Keratinocyte (primary cell): ENCODE data around the gene MARCHF10.

Experiments
- EZH2 ChIP-seq: IDR thresholded peaks from one replicate; pipeline ENCODE4 v1.6.1; 2012; ENCODE audit warnings: inconsistent platforms, mild to moderate bottlenecking, low read length, moderate library complexity
- TF ChIP-seq, protein P1 (sequence below), 3 experiments: IDR thresholded peaks in 1 of 3; conservative IDR thresholded peaks in 1 of 3; optimal IDR thresholded peaks in 1 of 3; 2 replicates in 2 of 3; 3 replicates in 1 of 3; pipeline versions ENCODE3 to v1.5.1; 2011; ENCODE audit warnings: low read length in 3 of 3, mild to moderate bottlenecking in 3 of 3, moderate library complexity in 2 of 3, control low read depth in 1 of 3, inconsistent platforms in 1 of 3; ENCODE audit not compliant: insufficient read depth in 2 of 3; ENCODE audit errors: extremely low read depth in 1 of 3

DNA sequence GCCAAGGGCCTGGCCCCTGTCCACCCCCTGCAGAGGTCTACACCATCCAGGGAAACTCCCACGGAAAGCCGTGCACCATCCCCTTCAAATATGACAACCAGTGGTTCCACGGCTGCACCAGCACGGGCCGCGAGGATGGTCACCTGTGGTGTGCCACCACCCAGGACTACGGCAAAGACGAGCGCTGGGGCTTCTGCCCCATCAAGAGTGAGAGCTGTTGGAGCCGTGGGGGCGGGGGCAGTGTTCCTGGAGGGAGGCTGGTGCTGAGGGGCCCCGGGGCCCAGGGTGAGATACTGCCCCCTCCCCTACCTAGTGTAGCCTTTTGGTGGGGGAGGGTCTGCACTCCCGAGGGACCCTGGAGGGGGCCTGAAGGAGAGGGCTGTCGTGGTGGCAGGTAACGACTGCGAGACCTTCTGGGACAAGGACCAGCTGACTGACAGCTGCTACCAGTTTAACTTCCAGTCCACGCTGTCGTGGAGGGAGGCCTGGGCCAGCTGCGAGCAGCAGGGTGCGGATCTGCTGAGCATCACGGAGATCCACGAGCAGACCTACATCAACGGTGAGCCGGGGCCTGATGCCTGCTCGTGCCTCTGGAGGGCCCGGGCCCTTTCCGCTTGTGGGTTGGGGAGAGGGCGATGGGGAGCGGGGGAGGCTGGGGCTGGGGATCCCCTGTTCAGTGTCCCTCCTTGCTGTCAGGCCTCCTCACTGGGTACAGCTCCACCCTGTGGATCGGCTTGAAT lies 141.9 kb downstream of the MARCHF10 start:
- TF ChIP-seq EZH2 = no peak
- TF ChIP-seq, protein P1, sequence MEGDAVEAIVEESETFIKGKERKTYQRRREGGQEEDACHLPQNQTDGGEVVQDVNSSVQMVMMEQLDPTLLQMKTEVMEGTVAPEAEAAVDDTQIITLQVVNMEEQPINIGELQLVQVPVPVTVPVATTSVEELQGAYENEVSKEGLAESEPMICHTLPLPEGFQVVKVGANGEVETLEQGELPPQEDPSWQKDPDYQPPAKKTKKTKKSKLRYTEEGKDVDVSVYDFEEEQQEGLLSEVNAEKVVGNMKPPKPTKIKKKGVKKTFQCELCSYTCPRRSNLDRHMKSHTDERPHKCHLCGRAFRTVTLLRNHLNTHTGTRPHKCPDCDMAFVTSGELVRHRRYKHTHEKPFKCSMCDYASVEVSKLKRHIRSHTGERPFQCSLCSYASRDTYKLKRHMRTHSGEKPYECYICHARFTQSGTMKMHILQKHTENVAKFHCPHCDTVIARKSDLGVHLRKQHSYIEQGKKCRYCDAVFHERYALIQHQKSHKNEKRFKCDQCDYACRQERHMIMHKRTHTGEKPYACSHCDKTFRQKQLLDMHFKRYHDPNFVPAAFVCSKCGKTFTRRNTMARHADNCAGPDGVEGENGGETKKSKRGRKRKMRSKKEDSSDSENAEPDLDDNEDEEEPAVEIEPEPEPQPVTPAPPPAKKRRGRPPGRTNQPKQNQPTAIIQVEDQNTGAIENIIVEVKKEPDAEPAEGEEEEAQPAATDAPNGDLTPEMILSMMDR (optimal IDR thresholded peaks at IDR 0.05 in 1 of 3, IDR thresholded peaks at IDR 0.05 in 1 of 3, conservative IDR thresholded peaks at IDR 0.05 in 1 of 3; ENCODE audit: extremely low read depth in 1 of 3, insufficient read depth in 2 of 3, low read length in 3 of 3) = no peak
